22Rv1 (cell line): ENCODE results near the gene PHF12.
A peak's percentile ranks its signal among the peaks of the same experiment; 100 is the strongest.

Source experiments
- H3K27ac ChIP-seq: fragments of 450-650 bp; 2 replicates; pipeline ENCODE4 v1.5.1; 2017
- CTCF ChIP-seq: fragments of 450-650 bp; IDR thresholded peaks from 2 replicates; pipeline ENCODE4 v1.5.1; 2017; ENCODE audit warnings: mild to moderate bottlenecking
- ZFX ChIP-seq: fragments of 450-650 bp; IDR thresholded peaks from 2 replicates; pipeline ENCODE4 v1.6.1; 2017; ENCODE audit warnings: antibody characterized with exemption, borderline replicate concordance

The PHF12 gene

GRCh38 chr17:28953444-28954118 lies 2.3 kb upstream of the PHF12 start:
- peak; percentile 85 for TF ChIP-seq CTCF
- no peak for TF ChIP-seq ZFX
- peak overlapping the region; percentile 99 for H3K27ac ChIP-seq

- no peak for TF ChIP-seq CTCF
- TF ChIP-seq ZFX: no peak
- peak overlapping the region; percentile 99 for H3K27ac ChIP-seq
Observed at GRCh38 chr17:28951991-28952975, 965 bp upstream of the PHF12 start.

GRCh38 chr17:28950752-28951427 lies 428 bp downstream of the PHF12 start:
- no peak for TF ChIP-seq CTCF
- no peak for TF ChIP-seq ZFX
- peak overlapping the region; percentile 99 for H3K27ac ChIP-seq

- TF ChIP-seq CTCF (no peak), ZFX (no peak)
- H3K27ac ChIP-seq: peak overlapping the region; percentile 99
Observed at GRCh38 chr17:28950017-28950751, 1.1 kb downstream of the PHF12 start.

- no peak for TF ChIP-seq ZFX
- no peak for TF ChIP-seq CTCF
- peak overlapping the region; percentile 99 for H3K27ac ChIP-seq
Observed at GRCh38 chr17:28949185-28950016, 1.9 kb downstream of the PHF12 start.

GRCh38 chr17:28948873-28949184 lies 2.5 kb downstream of the PHF12 start:
- H3K27ac ChIP-seq: peak overlapping the region; percentile 99; the same call in 1 of the 2 replicates
- no peak for TF ChIP-seq ZFX
